Liver (tissue), 9 donors: Measurements from ENCODE around the gene CLASP2. TPM values are rescaled to one million over a fixed set of nuclear protein-coding genes. Genes with fewer than 3 reads are reported as not detected.

ENCODE experiments used
- DNase-seq: peaks from one replicate; pipeline ENCODE4 v3.0.0-alpha.2; 2017; ENCODE audit warnings: low spot score
- H3K27ac ChIP-seq, 2 donors: one replicate each; pipeline ENCODE4 v1.7.0; 2013; ENCODE audit warnings: inconsistent platforms in 2 of 2, low read length in 2 of 2, control low read depth in 1 of 2, low read depth in 1 of 2, mild to moderate bottlenecking in 1 of 2
- H3K27me3 ChIP-seq, 4 donors: one replicate each; pipeline versions ENCODE4 v1.6.1 to v1.7.0; 2013; ENCODE audit warnings: low read length in 3 of 4, inconsistent platforms in 1 of 4, mild to moderate bottlenecking in 1 of 4, moderate library complexity in 1 of 4; ENCODE audit not compliant: control insufficient read depth in 4 of 4, insufficient read depth in 4 of 4
- H3K36me3 ChIP-seq, 4 donors: one replicate each; pipeline versions ENCODE4 v1.6.1 to v1.7.0; 2013; ENCODE audit warnings: low read length in 3 of 4, mild to moderate bottlenecking in 3 of 4, low read depth in 1 of 4, moderate library complexity in 1 of 4; ENCODE audit not compliant: control insufficient read depth in 4 of 4, insufficient read depth in 3 of 4
- H3K4me1 ChIP-seq, 4 donors: one replicate each; pipeline versions ENCODE4 v1.6.1 to v1.7.0; 2013; ENCODE audit warnings: low read length in 3 of 4, mild to moderate bottlenecking in 3 of 4, moderate library complexity in 1 of 4; ENCODE audit not compliant: control insufficient read depth in 4 of 4, insufficient read depth in 4 of 4
- H3K4me3 ChIP-seq, 3 donors: one replicate each; pipeline versions ENCODE4 v1.6.1 to v1.7.0; 2013; ENCODE audit warnings: low read length in 3 of 3, control low read depth in 1 of 3, low read depth in 1 of 3, mild to moderate bottlenecking in 1 of 3
- H3K9ac ChIP-seq, 2 donors: one replicate each; pipeline ENCODE4 v1.7.0; 2013; ENCODE audit warnings: low read length in 2 of 2, mild to moderate bottlenecking in 2 of 2, moderate library complexity in 2 of 2, control low read depth in 1 of 2, low read depth in 1 of 2
- H3K9me3 ChIP-seq, 4 donors: one replicate each; pipeline versions ENCODE4 v1.6.1 to v1.7.0; 2013; ENCODE audit warnings: low read length in 3 of 4; ENCODE audit not compliant: control insufficient read depth in 4 of 4
- CTCF ChIP-seq: fragments of 150-350 bp; IDR thresholded peaks from 2 replicates; pipeline ENCODE4 v1.5.1; 2017; ENCODE audit warnings: improper control_type of control experiment, low read depth, low read length; ENCODE audit not compliant: missing input control
- EGR1 ChIP-seq, 2 donors: IDR thresholded peaks; 2 replicates each; pipeline ENCODE4 v1.6.1; 2016 to 2018; ENCODE audit warnings: antibody characterized with exemption in 2 of 2, low read depth in 2 of 2
- FOXA1 ChIP-seq: IDR thresholded peaks from 2 replicates; pipeline ENCODE4 v1.6.1; 2016; ENCODE audit warnings: antibody characterized with exemption
- FOXA2 ChIP-seq: IDR thresholded peaks from 2 replicates; pipeline ENCODE4 v1.6.1; 2016; ENCODE audit warnings: antibody characterized with exemption
- GABPA ChIP-seq, 2 donors: IDR thresholded peaks in 1 of 2; conservative IDR thresholded peaks in 1 of 2; 2 replicates each; pipeline ENCODE4 v1.6.1; 2016; ENCODE audit warnings: antibody characterized with exemption in 2 of 2, mild to moderate bottlenecking in 1 of 2, moderate library complexity in 1 of 2
- HNF4A ChIP-seq, 2 donors: conservative IDR thresholded peaks; 2 replicates each; pipeline ENCODE4 v1.6.1; 2016; ENCODE audit warnings: antibody characterized with exemption in 2 of 2, mild to moderate bottlenecking in 2 of 2
- HNF4G ChIP-seq: IDR thresholded peaks from 2 replicates; pipeline ENCODE4 v1.6.1; 2016; ENCODE audit warnings: antibody characterized with exemption
- JUND ChIP-seq, 2 donors: IDR thresholded peaks; 2 replicates each; pipeline ENCODE4 v1.6.1; 2016; ENCODE audit warnings: antibody characterized with exemption in 2 of 2
- NR2F2 ChIP-seq: IDR thresholded peaks from 2 replicates; pipeline ENCODE4 v1.6.1; 2016; ENCODE audit warnings: antibody characterized with exemption
- RAD21 ChIP-seq, 2 donors: IDR thresholded peaks; 2 replicates each; pipeline ENCODE4 v1.6.1; 2016; ENCODE audit warnings: antibody characterized with exemption in 2 of 2, mild to moderate bottlenecking in 2 of 2
- REST ChIP-seq: IDR thresholded peaks from 2 replicates; pipeline ENCODE4 v1.6.1; 2016; ENCODE audit warnings: antibody characterized with exemption, mild to moderate bottlenecking
- RXRA ChIP-seq, 2 donors: IDR thresholded peaks; 2 replicates each; pipeline ENCODE4 v1.6.1; 2017 to 2018; ENCODE audit warnings: antibody characterized with exemption in 2 of 2, mild to moderate bottlenecking in 1 of 2
- SP1 ChIP-seq: IDR thresholded peaks from 2 replicates; pipeline ENCODE4 v1.6.1; 2018; ENCODE audit warnings: antibody characterized with exemption, mild to moderate bottlenecking
- TAF1 ChIP-seq: conservative IDR thresholded peaks from 2 replicates; pipeline ENCODE4 v1.6.1; 2016; ENCODE audit warnings: antibody characterized with exemption, mild to moderate bottlenecking
- YY1 ChIP-seq: IDR thresholded peaks from 2 replicates; pipeline ENCODE4 v1.6.1; 2016; ENCODE audit warnings: antibody characterized with exemption, mild to moderate bottlenecking
- ZBTB33 ChIP-seq: IDR thresholded peaks from 2 replicates; pipeline ENCODE4 v1.6.1; 2016; ENCODE audit warnings: antibody characterized with exemption
- WGBS: extraction: QIAGEN DNeasy Blood & Tissue Kit; methylation state at CpG from one replicate; pipeline ENCODE4 v1.1.7; 2013; 5-methylcytosine and 5-hydroxymethylcytosine counted together
- polyA plus RNA-seq, 2 donors: library from polyadenylated mRNA; stranded (reverse) in 1 of 2; unstranded in 1 of 2; fragments of 200-250 nt in 1 of 2; fragments of >200 nt in 1 of 2; fragmentation: Nextera tagmentation in 1 of 2; extraction: Ambion mirVana in 1 of 2; gene quantifications; one replicate each; pipeline versions ENCODE4 v1.2.1 to v1.2.3, GENCODE V29; 2013 to 2015
- total RNA-seq, 2 donors: library from RNA; depleted of rRNA; stranded (reverse); fragments of >200 nt; gene quantifications; one replicate each; pipeline ENCODE4 v1.2.3, GENCODE V29; 2014
- TF ChIP-seq, protein P1 (sequence below): IDR thresholded peaks from 2 replicates; pipeline ENCODE4 v1.6.1; 2016; ENCODE audit warnings: antibody characterized with exemption
- TF ChIP-seq, protein P2 (sequence below): IDR thresholded peaks from 2 replicates; pipeline ENCODE4 v1.6.1; 2016; ENCODE audit warnings: antibody characterized with exemption
- donor health status: healthy.
- donor health status: healthy.
- donor health status: healthy.
- donor health status: healthy.
- donor health status: healthy.

Gene CLASP2
- total and polyA plus RNA-seq, 4 donors = 3.7 to 27.6 (median 17.3) TPM

- no peaks in the 10 kb centered on the region for H3K9me3 ChIP-seq
- H3K4me1 ChIP-seq = peaks cover 0 to 2% (median 0%) of the 10 kb centered on the region in 4 donors
- DNase-seq = no peak
- no peak overlapping the region for H3K9ac ChIP-seq
- H3K27me3 ChIP-seq = no peaks in the 10 kb centered on the region
- no peak overlapping the region for H3K27ac ChIP-seq
- TF ChIP-seq GABPA (IDR thresholded peaks at IDR 0.05 in 1 of 2, conservative IDR thresholded peaks at IDR 0.05 in 1 of 2) = no peak
- TF ChIP-seq NR2F2 = no peak
- TF ChIP-seq, protein P1, sequence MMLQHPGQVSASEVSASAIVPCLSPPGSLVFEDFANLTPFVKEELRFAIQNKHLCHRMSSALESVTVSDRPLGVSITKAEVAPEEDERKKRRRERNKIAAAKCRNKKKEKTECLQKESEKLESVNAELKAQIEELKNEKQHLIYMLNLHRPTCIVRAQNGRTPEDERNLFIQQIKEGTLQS = no peak
- no peak for TF ChIP-seq EGR1 (IDR thresholded peaks at IDR 0.05; ENCODE audit: low read depth in 2 of 2)
- no peak for TF ChIP-seq REST
- TF ChIP-seq SP1 = no peak
- TF ChIP-seq FOXA1 = no peak
- TF ChIP-seq HNF4G = no peak
- no peak for TF ChIP-seq FOXA2
- TF ChIP-seq, protein P2, sequence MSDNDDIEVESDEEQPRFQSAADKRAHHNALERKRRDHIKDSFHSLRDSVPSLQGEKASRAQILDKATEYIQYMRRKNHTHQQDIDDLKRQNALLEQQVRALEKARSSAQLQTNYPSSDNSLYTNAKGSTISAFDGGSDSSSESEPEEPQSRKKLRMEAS = no peak
- TF ChIP-seq ZBTB33 = no peak
- no peak for TF ChIP-seq HNF4A (conservative IDR thresholded peaks at IDR 0.05)
- no peak for TF ChIP-seq YY1
- TF ChIP-seq JUND (IDR thresholded peaks at IDR 0.05) = no peak
- no peak for TF ChIP-seq TAF1
- no peak for TF ChIP-seq CTCF
- TF ChIP-seq RXRA (IDR thresholded peaks at IDR 0.05) = no peak
- no peak for TF ChIP-seq RAD21 (IDR thresholded peaks at IDR 0.05)
- 67% methylated on average over 1 of the region's 1 CpG for WGBS
- H3K36me3 ChIP-seq = peaks cover 0 to 7% (median 4%) of the 10 kb centered on the region in 4 donors
- no peak overlapping the region for H3K4me3 ChIP-seq
Observed at GRCh38 chr3:33575311-33575710, 142.7 kb downstream of the CLASP2 start.
